Right lobe of liver (tissue), 5 donors: ENCODE data around the gene EED. TPM values are rescaled to one million over a fixed set of nuclear protein-coding genes. Genes with fewer than 3 reads are reported as not detected.

Source experiments
- small RNA-seq, 2 experiments: library from RNA; depleted of rRNA; stranded (forward); fragments of <200 nt; gene quantifications; one replicate each; pipeline ENCODE3, GENCODE V24; 2016
- total RNA-seq, 6 experiments: library from RNA; depleted of rRNA in 2 of 6; stranded (reverse); fragments of >200 nt in 2 of 6; fragmentation: NEBNext Ultra II Directional in 3 of 6; extraction: Animal tissue kit (Norgen Biotek cat#: 25700) in 3 of 6; gene quantifications; one replicate each; pipeline versions ENCODE4 v1.1.0 to v1.2.4, GENCODE V29; 2016 to 2023
- donor health status: DM: no; HTN: no; CAD: no.
- donor health status: DM: no; HTN: no; CAD: no.
- donor health status: DM: no; HTN: yes; CAD: no.
- donor health status: DM: no; HTN: yes; CAD: no.

EED gene
- total RNA-seq, 6 experiments from 2014 or later = 6.7 to 10.4 (median 8.9) TPM

Small RNAs within 50 kb of the gene (small RNA-seq; reads per million reads assigned to genes)
- 0 reads per million in 2 experiments for gene RF00017
- 0 to 0.10 reads per million in 2 experiments for gene RN7SL225P

Other genes with a start within 250 kb of the EED start
- gene PICALM, start 175.7 kb upstream of the EED start, total RNA-seq = 100 to 1,000 TPM in 3 of 6 experiments, 10 to 100 TPM in 3; 84.1 to 137 (median 97.6) TPM
- gene HIKESHI, start 57.5 kb downstream of the EED start, total RNA-seq = 10 to 100 TPM; 10.1 to 17.0 (median 14.2) TPM
- 1 to 10 TPM in 1 of 6 experiments, under 1 TPM in 4, not detected in 1; 0.12 to 1.6 (median 0.55) TPM for gene CCDC81, start 130.1 kb downstream of the EED start, total RNA-seq